Smooth muscle cell (in vitro differentiated cells): ENCODE results near the gene KCNJ10. TPM values are rescaled to one million over a fixed set of nuclear protein-coding genes. Genes with fewer than 3 reads are reported as not detected.

ENCODE experiments used
- DNase-seq: peaks from one replicate; lab custom pipeline; 2025; ENCODE audit not compliant: unreplicated experiment; lab: John Stamatoyannopoulos, UW
- H2AFZ ChIP-seq: fragments of 200-600 bp; sonication (generic); 2 replicates; pipeline ENCODE4 v1.6.0; 2016; ENCODE audit warnings: antibody characterized with exemption, low read depth, mild to moderate bottlenecking
- H3F3A ChIP-seq: fragments of 200-600 bp; sonication (generic); 2 replicates; pipeline ENCODE4 v1.6.0; 2017; ENCODE audit warnings: antibody characterized with exemption, low read depth
- H3K27ac ChIP-seq: fragments of 200-600 bp; sonication (generic); 2 replicates; pipeline ENCODE4 v1.5.1; 2016; ENCODE audit warnings: low read depth, mild to moderate bottlenecking
- H3K27me3 ChIP-seq: fragments of 200-600 bp; sonication (generic); 2 replicates; pipeline ENCODE4 v1.6.1; 2016; ENCODE audit warnings: low read depth, mild to moderate bottlenecking
- H3K36me3 ChIP-seq: fragments of 200-600 bp; sonication (generic); 2 replicates; pipeline ENCODE4 v1.5.1; 2016; ENCODE audit warnings: low read depth
- H3K4me1 ChIP-seq: fragments of 200-600 bp; sonication (generic); 2 replicates; pipeline ENCODE4 v1.5.1; 2016; ENCODE audit warnings: low read depth
- H3K4me2 ChIP-seq: fragments of 200-600 bp; sonication (generic); 2 replicates; pipeline ENCODE4 v1.6.0; 2016; ENCODE audit warnings: mild to moderate bottlenecking
- H3K4me3 ChIP-seq: fragments of 200-600 bp; sonication (generic); 2 replicates; pipeline ENCODE4 v1.5.1; 2016; ENCODE audit warnings: mild to moderate bottlenecking
- H3K79me2 ChIP-seq: fragments of 200-600 bp; sonication (generic); 2 replicates; pipeline ENCODE4 v1.6.0; 2016; ENCODE audit warnings: low read depth, mild to moderate bottlenecking
- H3K9ac ChIP-seq: fragments of 200-600 bp; sonication (generic); 2 replicates; pipeline ENCODE4 v1.6.0; 2016; ENCODE audit warnings: low read depth
- H3K9me3 ChIP-seq: fragments of 200-600 bp; sonication (generic); replicated peaks from 2 replicates; pipeline ENCODE4 v1.5.1; 2016; ENCODE audit warnings: low read depth
- H4K20me1 ChIP-seq: fragments of 200-600 bp; sonication (generic); 2 replicates; pipeline ENCODE4 v1.6.0; 2016; ENCODE audit warnings: low read depth
- WGBS: methylation state at CpG from one replicate; pipeline ENCODE4 v1.1.7; 2016; ENCODE audit warnings: low lambda C conversion rate; 5-methylcytosine and 5-hydroxymethylcytosine counted together
- polyA plus RNA-seq: library from polyadenylated mRNA; unstranded; fragments of >200 nt; fragmentation: Nextera tagmentation; extraction: Ambion mirVana; gene quantifications from 2 replicates; pipeline ENCODE4 v1.2.1, GENCODE V29; 2016
- total RNA-seq: library from RNA; depleted of rRNA; stranded (reverse); fragments of >200 nt; gene quantifications from 2 replicates; pipeline ENCODE4 v1.2.3, GENCODE V29; 2014
- TF ChIP-seq, protein P1 (sequence below): fragments of 200-600 bp; sonication (generic); IDR thresholded peaks from 2 replicates; pipeline ENCODE4 v1.5.1; 2017; ENCODE audit warnings: borderline replicate concordance, mild to moderate bottlenecking, antibody characterized with exemption; ENCODE audit not compliant: insufficient read depth, poor library complexity, severe bottlenecking

Gene KCNJ10
- total and polyA plus RNA-seq, 2 experiments from 2014 or later = not detected

DNA sequence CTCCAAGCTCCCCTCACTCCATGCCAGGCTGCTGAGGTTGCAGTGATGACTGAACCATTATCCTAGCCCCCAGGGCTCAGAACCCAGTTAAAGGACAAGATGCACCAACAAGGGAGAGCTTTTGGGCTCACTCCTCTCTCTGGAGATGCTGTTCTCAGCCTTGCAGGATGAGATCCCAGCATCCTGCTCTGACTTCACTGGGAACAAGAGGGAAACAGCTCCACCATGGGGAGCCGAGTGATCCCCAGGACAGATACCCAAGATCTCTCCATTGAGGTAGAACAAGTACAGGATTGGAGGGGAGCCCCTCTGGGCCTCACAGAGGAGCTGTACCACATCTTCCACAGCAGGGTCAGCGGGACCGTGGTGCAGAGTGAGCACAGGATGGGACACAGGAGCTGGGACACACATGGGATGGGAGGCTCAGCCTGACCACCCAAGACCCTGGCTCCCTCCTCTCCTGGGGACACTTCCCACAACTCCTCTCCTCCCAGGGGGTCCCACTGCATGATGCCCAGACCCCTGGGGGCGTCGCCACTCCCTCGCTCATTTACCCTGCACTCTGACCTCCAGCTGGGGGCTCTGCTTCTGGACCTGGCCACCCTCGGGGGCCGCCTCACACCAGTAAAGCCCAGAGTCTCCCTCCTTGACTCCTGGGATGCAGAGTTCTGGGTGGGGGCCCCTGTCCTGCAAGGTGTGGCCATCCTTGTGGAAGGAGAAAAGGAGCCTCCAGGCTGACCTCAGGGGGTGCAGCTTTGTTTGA, 97.3 kb downstream of the KCNJ10 start:
- TF ChIP-seq, protein P1, sequence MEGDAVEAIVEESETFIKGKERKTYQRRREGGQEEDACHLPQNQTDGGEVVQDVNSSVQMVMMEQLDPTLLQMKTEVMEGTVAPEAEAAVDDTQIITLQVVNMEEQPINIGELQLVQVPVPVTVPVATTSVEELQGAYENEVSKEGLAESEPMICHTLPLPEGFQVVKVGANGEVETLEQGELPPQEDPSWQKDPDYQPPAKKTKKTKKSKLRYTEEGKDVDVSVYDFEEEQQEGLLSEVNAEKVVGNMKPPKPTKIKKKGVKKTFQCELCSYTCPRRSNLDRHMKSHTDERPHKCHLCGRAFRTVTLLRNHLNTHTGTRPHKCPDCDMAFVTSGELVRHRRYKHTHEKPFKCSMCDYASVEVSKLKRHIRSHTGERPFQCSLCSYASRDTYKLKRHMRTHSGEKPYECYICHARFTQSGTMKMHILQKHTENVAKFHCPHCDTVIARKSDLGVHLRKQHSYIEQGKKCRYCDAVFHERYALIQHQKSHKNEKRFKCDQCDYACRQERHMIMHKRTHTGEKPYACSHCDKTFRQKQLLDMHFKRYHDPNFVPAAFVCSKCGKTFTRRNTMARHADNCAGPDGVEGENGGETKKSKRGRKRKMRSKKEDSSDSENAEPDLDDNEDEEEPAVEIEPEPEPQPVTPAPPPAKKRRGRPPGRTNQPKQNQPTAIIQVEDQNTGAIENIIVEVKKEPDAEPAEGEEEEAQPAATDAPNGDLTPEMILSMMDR = no peak
- H3K79me2 ChIP-seq = no peaks in the 10 kb centered on the region
- DNase-seq = no peak
- no peak overlapping the region for H3K9ac ChIP-seq
- H3F3A ChIP-seq = no peaks in the 10 kb centered on the region
- H3K27me3 ChIP-seq = peaks cover 57% of the 10 kb centered on the region
- H4K20me1 ChIP-seq = no peaks in the 10 kb centered on the region
- no peaks in the 10 kb centered on the region for H3K4me1 ChIP-seq
- no peak overlapping the region for H3K4me2 ChIP-seq
- H3K27ac ChIP-seq = no peak overlapping the region
- no peaks in the 10 kb centered on the region for H3K36me3 ChIP-seq
- 90% methylated on average over 8 of the region's 8 CpGs for WGBS
- no peak overlapping the region for H3K4me3 ChIP-seq
- H2AFZ ChIP-seq = no peak overlapping the region
- H3K9me3 ChIP-seq = no peaks in the 10 kb centered on the region

DNA sequence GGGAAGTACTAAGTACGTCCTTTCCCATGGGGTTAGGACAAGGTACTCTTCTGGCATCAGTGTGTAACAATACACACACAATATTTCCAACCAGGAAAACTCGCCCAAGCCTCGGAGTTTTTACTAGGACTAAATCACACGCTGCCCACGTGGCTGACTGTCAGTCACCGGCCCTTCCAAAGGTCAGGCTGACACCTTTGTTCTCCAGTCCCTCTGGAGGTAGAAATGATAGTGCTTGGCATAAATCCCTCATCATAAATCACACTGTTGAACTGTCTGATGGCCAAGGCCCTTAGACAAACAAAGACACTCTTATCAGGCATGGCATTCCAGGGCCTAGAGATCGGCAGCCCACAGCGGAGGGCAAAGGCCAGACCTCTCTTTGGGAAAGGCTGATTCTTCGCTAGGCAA, 99.0 kb downstream of the KCNJ10 start:
- Histone ChIP-seq H3K4me2 (no peak overlapping the region), H3K36me3 (no peaks in the 10 kb centered on the region), H2AFZ (no peak overlapping the region), H3K4me1 (no peaks in the 10 kb centered on the region), H3F3A (no peaks in the 10 kb centered on the region), H3K27me3 (peaks cover 55% of the 10 kb centered on the region), H4K20me1 (no peaks in the 10 kb centered on the region), H3K9ac (no peak overlapping the region), H3K9me3 (no peaks in the 10 kb centered on the region), H3K27ac (no peak overlapping the region), H3K79me2 (no peaks in the 10 kb centered on the region), H3K4me3 (no peak overlapping the region)
- no peak for DNase-seq
- TF ChIP-seq, protein P1 = no peak
- 45% methylated on average over 9 of the region's 9 CpGs for whole genome bisulfite sequencing

DNA sequence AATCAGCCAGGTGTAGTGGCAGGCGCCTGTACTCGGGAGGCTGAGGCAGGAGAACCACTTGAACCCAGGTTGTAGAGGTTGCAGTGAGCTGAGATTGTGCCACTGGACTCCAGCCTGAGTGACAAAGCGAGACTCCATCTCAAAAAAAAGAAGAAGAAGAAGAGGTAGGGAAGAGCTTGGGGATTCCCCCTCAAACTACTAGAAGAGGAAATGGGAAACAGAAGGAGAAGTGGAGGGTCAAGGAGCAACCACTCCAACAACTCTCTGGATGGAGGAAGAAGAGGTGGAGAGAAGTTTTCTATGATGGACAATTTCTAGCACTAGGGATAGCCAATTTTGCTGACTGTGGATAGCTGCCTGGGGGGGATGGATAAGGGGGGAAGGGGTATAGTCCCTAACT, 101.1 kb downstream of the KCNJ10 start:
- no peak overlapping the region for H3K27ac ChIP-seq
- no peak overlapping the region for H3K9ac ChIP-seq
- no peak overlapping the region for H2AFZ ChIP-seq
- TF ChIP-seq, protein P1 = no peak
- no peaks in the 10 kb centered on the region for H3K79me2 ChIP-seq
- WGBS = 94% methylated on average over 3 of the region's 3 CpGs
- peaks cover 47% of the 10 kb centered on the region for H3K27me3 ChIP-seq
- no peaks in the 10 kb centered on the region for H3K9me3 ChIP-seq
- H3F3A ChIP-seq = no peaks in the 10 kb centered on the region
- DNase-seq = no peak
- H3K36me3 ChIP-seq = no peaks in the 10 kb centered on the region
- H3K4me2 ChIP-seq = no peak overlapping the region
- no peaks in the 10 kb centered on the region for H3K4me1 ChIP-seq
- no peak overlapping the region for H3K4me3 ChIP-seq
- H4K20me1 ChIP-seq = no peaks in the 10 kb centered on the region

DNA sequence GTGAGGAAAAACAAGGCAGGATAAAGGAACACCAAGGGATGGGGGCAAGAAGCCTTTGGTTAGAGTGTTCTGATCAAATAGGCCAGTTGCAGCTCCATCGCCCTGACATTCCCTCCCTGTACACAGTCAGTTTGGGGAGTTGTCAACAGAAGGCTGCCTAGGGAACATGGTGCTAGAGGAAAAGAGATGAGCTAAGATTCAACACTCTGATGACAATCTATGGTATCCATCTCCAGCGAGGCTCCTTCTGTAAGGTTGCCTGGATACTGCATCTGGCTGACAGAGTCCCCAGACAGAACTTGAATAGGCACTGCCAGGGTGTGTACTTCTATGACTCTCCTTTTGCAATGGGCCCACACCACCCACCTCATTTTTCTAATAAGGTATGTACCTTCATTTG, 104.7 kb downstream of the KCNJ10 start:
- no peaks in the 10 kb centered on the region for H3K4me1 ChIP-seq
- no peak overlapping the region for H3K27ac ChIP-seq
- no peak for DNase-seq
- H4K20me1 ChIP-seq = no peaks in the 10 kb centered on the region
- H3K9me3 ChIP-seq = no peaks in the 10 kb centered on the region
- WGBS = 83% methylated on average over 2 of the region's 2 CpGs
- TF ChIP-seq, protein P1 = no peak
- no peaks in the 10 kb centered on the region for H3F3A ChIP-seq
- H3K9ac ChIP-seq = no peak overlapping the region
- H3K4me2 ChIP-seq = no peak overlapping the region
- no peaks in the 10 kb centered on the region for H3K36me3 ChIP-seq
- H3K27me3 ChIP-seq = peaks cover 40% of the 10 kb centered on the region
- no peaks in the 10 kb centered on the region for H3K79me2 ChIP-seq
- no peak overlapping the region for H3K4me3 ChIP-seq
- no peak overlapping the region for H2AFZ ChIP-seq
